Neural progenitor cell (in vitro differentiated cells): ENCODE data around the gene MNS1. TPM values are rescaled to one million over a fixed set of nuclear protein-coding genes. Genes with fewer than 3 reads are reported as not detected.

Experiments used
- DNase-seq: peaks from one replicate; pipeline ENCODE4 v3.0.0-alpha.2; 2016; ENCODE audit warnings: low spot score
- H2AFZ ChIP-seq: fragments of 200-600 bp; sonication (generic); replicated peaks from 2 replicates; pipeline ENCODE4 v1.6.1; 2016; ENCODE audit warnings: antibody characterized with exemption
- H3F3A ChIP-seq: fragments of 200-600 bp; sonication (generic); 2 replicates; pipeline ENCODE4 v1.6.1; 2016; ENCODE audit warnings: antibody characterized with exemption, low read depth
- H3K27ac ChIP-seq: fragments of 200-600 bp; sonication (generic); 2 replicates; pipeline ENCODE4 v1.5.1; 2016; ENCODE audit warnings: mild to moderate bottlenecking
- H3K27me3 ChIP-seq: fragments of 200-600 bp; sonication (generic); 2 replicates; pipeline ENCODE4 v1.6.1; 2016; ENCODE audit warnings: mild to moderate bottlenecking, moderate library complexity
- H3K36me3 ChIP-seq: fragments of 200-600 bp; sonication (generic); 2 replicates; pipeline ENCODE4 v1.5.1; 2016
- H3K4me1 ChIP-seq: fragments of 200-600 bp; sonication (generic); 2 replicates; pipeline ENCODE4 v1.6.1; 2016; ENCODE audit warnings: mixed run types
- H3K4me2 ChIP-seq: fragments of 200-600 bp; sonication (generic); 2 replicates; pipeline ENCODE4 v1.6.1; 2016
- H3K4me3 ChIP-seq: fragments of 200-600 bp; sonication (generic); 2 replicates; pipeline ENCODE4 v1.5.1; 2016
- H3K79me2 ChIP-seq: fragments of 200-600 bp; sonication (generic); 2 replicates; pipeline ENCODE4 v1.6.1; 2016; ENCODE audit warnings: low read depth
- H3K9ac ChIP-seq: fragments of 200-600 bp; sonication (generic); 2 replicates; pipeline ENCODE4 v1.6.1; 2016
- H3K9me3 ChIP-seq: fragments of 200-600 bp; sonication (generic); 2 replicates; pipeline ENCODE4 v1.5.1; 2016; ENCODE audit warnings: low read depth
- H4K20me1 ChIP-seq: fragments of 200-600 bp; sonication (generic); 2 replicates; pipeline ENCODE4 v1.6.1; 2016; ENCODE audit warnings: low read depth
- H3K27ac Mint-ChIP-seq: 3 replicates; pipeline ENCODE4 v1.8.0; 2021; ENCODE audit warnings: mixed read lengths
- H3K27me3 Mint-ChIP-seq: 2 replicates; pipeline ENCODE4 v1.8.0; 2022; ENCODE audit warnings: low read depth, mild to moderate bottlenecking, inconsistent platforms, moderate library complexity, mixed read lengths; ENCODE audit not compliant: insufficient read depth
- H3K36me3 Mint-ChIP-seq: 3 replicates; pipeline ENCODE4 v1.8.0; 2021; ENCODE audit warnings: mixed read lengths
- H3K4me1 Mint-ChIP-seq: 3 replicates; pipeline ENCODE4 v1.8.0; 2021; ENCODE audit warnings: mixed read lengths
- H3K4me3 Mint-ChIP-seq: 3 replicates; pipeline ENCODE4 v1.8.0; 2021; ENCODE audit warnings: mild to moderate bottlenecking, moderate library complexity, mixed read lengths
- H3K9me3 Mint-ChIP-seq: 3 replicates; pipeline ENCODE4 v1.8.0; 2020; ENCODE audit warnings: mixed read lengths
- EZH2 ChIP-seq: fragments of 200-600 bp; sonication (generic); IDR thresholded peaks from 2 replicates; pipeline ENCODE4 v1.6.1; 2017; ENCODE audit warnings: antibody characterized with exemption, mild to moderate bottlenecking, moderate library complexity
- EZH2phosphoT487 ChIP-seq: fragments of 200-600 bp; sonication (generic); IDR thresholded peaks from 2 replicates; pipeline ENCODE4 v1.6.1; 2017; ENCODE audit warnings: antibody characterized with exemption
- total RNA-seq: library from RNA; depleted of rRNA; stranded (reverse); fragments of >200 nt; gene quantifications from 2 replicates; pipeline ENCODE4 v1.2.3, GENCODE V29; 2015; ENCODE audit warnings: low replicate concordance
- TF ChIP-seq, protein P1 (sequence below): fragments of 200-600 bp; sonication (generic); IDR thresholded peaks from 2 replicates; pipeline ENCODE4 v1.5.1; 2017; ENCODE audit warnings: antibody characterized with exemption, mild to moderate bottlenecking

MNS1 gene
- total RNA-seq, 1 donor from 2014 or later = 6.2 TPM

DNA sequence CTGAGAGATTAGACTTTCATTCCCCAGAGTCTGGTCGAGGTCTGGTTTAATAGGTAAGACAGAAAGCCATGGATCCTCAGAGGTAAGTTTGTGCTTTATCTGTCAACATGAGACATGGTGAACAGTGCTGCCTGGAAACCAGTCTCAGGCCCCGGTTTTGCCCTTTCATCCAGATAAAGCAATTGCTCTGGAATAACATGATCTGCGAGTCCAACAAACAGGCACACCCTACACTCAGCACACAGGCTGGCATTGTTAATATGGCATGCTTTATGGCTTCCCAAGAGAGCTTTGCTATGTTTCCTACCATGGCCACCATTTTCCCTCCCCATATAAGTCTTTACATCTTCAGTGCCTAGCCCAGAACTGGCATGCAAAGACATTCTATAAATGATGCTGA, 30.1 kb upstream of the MNS1 start:
- Histone ChIP-seq H3K4me3 (no peak overlapping the region), H3K4me1 (no peaks in the 10 kb centered on the region), H3F3A (no peaks in the 10 kb centered on the region), H3K27me3 (no peaks in the 10 kb centered on the region), H3K9me3 (no peaks in the 10 kb centered on the region), H3K9ac (no peak overlapping the region), H3K36me3 (no peaks in the 10 kb centered on the region), H3K27ac (no peak overlapping the region), H4K20me1 (no peaks in the 10 kb centered on the region), H2AFZ (no peak overlapping the region), H3K79me2 (no peaks in the 10 kb centered on the region), H3K4me2 (no peak overlapping the region)
- no peak overlapping the region for H3K27ac Mint-ChIP-seq
- H3K9me3 Mint-ChIP-seq = no peaks in the 10 kb centered on the region
- H3K36me3 Mint-ChIP-seq = no peaks in the 10 kb centered on the region
- DNase-seq = no peak
- no peak overlapping the region for H3K4me3 Mint-ChIP-seq
- TF ChIP-seq, protein P1, sequence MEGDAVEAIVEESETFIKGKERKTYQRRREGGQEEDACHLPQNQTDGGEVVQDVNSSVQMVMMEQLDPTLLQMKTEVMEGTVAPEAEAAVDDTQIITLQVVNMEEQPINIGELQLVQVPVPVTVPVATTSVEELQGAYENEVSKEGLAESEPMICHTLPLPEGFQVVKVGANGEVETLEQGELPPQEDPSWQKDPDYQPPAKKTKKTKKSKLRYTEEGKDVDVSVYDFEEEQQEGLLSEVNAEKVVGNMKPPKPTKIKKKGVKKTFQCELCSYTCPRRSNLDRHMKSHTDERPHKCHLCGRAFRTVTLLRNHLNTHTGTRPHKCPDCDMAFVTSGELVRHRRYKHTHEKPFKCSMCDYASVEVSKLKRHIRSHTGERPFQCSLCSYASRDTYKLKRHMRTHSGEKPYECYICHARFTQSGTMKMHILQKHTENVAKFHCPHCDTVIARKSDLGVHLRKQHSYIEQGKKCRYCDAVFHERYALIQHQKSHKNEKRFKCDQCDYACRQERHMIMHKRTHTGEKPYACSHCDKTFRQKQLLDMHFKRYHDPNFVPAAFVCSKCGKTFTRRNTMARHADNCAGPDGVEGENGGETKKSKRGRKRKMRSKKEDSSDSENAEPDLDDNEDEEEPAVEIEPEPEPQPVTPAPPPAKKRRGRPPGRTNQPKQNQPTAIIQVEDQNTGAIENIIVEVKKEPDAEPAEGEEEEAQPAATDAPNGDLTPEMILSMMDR = no peak
- TF ChIP-seq EZH2 = no peak
- no peak for TF ChIP-seq EZH2phosphoT487
- no peaks in the 10 kb centered on the region for H3K4me1 Mint-ChIP-seq
- H3K27me3 Mint-ChIP-seq = peaks cover 2% of the 10 kb centered on the region

DNA sequence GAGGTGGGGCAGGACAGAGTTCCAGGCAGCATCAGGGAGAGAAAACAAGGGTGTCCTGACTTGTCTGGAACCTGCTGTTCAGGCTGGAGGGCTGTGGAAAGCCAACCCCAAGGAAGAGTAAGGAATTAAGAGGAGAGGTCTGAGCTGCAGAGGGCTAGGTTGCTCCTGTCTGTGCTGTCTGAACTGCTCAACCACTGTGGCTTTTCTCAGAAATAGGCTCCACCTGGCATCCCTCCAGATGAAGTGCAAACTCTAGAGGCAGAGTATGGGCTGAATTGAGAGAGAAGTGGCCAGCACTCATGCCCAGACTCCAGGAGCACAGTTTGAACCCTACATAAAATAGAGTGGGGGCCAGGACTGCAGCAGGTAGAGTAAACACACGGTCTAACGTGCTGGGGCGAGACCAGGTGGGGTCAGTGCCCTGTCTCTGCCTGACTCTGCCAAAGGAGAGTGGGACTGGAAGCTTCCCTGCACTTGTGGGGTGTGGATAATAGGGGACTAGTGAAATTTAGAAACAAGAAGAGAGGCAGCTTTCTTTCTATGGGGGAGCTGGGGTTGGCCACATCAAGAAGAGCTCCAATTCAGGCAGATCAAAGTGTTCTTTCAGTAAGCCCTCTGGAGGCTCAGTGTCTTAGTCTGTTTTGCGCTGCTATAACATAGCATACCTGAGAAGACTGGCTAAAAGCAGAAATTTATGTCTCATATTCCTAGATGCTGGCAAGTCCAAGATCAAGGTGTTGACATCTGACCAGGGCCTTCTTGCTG, 28.0 kb upstream of the MNS1 start:
- Mint-ChIP-seq H3K27ac (no peak overlapping the region), H3K4me1 (no peaks in the 10 kb centered on the region), H3K36me3 (no peaks in the 10 kb centered on the region)

DNA sequence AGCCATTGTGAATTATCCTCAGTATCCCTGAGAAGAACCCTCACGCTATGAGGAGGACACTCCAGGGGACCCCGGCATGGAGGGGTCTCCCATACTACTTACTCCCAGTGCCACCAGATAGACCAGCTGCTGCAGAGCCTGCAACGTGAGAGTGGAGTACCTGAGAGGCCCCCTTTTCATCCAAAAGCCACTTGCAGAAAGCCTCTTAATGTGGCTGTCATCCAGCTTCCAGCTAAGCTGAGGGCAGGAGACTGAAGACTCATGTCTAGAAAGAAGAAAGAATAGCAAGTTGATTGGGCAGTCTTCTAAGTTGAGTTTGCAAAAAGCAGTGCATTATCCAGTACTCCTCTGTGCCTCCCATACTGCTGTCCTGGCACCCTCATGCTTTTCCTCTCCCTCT, 27.3 kb upstream of the MNS1 start:
- H3K27me3 ChIP-seq = no peaks in the 10 kb centered on the region
- TF ChIP-seq, protein P1 = no peak
- no peak for TF ChIP-seq EZH2phosphoT487
- no peak for TF ChIP-seq EZH2
- no peaks in the 10 kb centered on the region for H3K4me1 ChIP-seq
- no peak overlapping the region for H3K4me3 ChIP-seq
- Mint-ChIP-seq H3K36me3 (no peaks in the 10 kb centered on the region), H3K4me3 (no peak overlapping the region), H3K4me1 (no peaks in the 10 kb centered on the region), H3K9me3 (no peaks in the 10 kb centered on the region), H3K27me3 (peaks cover 2% of the 10 kb centered on the region), H3K27ac (no peak overlapping the region)
- H3F3A ChIP-seq = no peaks in the 10 kb centered on the region
- H3K4me2 ChIP-seq = no peak overlapping the region
- DNase-seq = no peak
- no peak overlapping the region for H3K27ac ChIP-seq
- H3K9ac ChIP-seq = no peak overlapping the region
- no peaks in the 10 kb centered on the region for H3K9me3 ChIP-seq
- H4K20me1 ChIP-seq = no peaks in the 10 kb centered on the region
- H3K79me2 ChIP-seq = no peaks in the 10 kb centered on the region
- no peaks in the 10 kb centered on the region for H3K36me3 ChIP-seq
- no peak overlapping the region for H2AFZ ChIP-seq

More for the DNA sequence above, 28.0 kb upstream of the MNS1 start:
- H3K4me2 ChIP-seq = no peak overlapping the region
- Mint-ChIP-seq H3K27me3 (peaks cover 2% of the 10 kb centered on the region), H3K9me3 (no peaks in the 10 kb centered on the region), H3K4me3 (no peak overlapping the region)
- no peak overlapping the region for H3K4me3 ChIP-seq
- no peaks in the 10 kb centered on the region for H3K36me3 ChIP-seq
- no peak overlapping the region for H2AFZ ChIP-seq
- H3K9me3 ChIP-seq = no peaks in the 10 kb centered on the region
- H3K79me2 ChIP-seq = no peaks in the 10 kb centered on the region
- H3K9ac ChIP-seq = no peak overlapping the region
- H4K20me1 ChIP-seq = no peaks in the 10 kb centered on the region
- TF ChIP-seq EZH2 (no peak), EZH2phosphoT487 (no peak)
- TF ChIP-seq, protein P1 = no peak
- no peaks in the 10 kb centered on the region for H3K4me1 ChIP-seq
- no peak for DNase-seq
- no peaks in the 10 kb centered on the region for H3F3A ChIP-seq
- no peak overlapping the region for H3K27ac ChIP-seq
- no peaks in the 10 kb centered on the region for H3K27me3 ChIP-seq
